ENCODE results near the gene SCGB1D4.

Gene SCGB1D4, protein sequence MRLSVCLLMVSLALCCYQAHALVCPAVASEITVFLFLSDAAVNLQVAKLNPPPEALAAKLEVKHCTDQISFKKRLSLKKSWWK
- long read RNA-seq, result 0 reads

DNA sequence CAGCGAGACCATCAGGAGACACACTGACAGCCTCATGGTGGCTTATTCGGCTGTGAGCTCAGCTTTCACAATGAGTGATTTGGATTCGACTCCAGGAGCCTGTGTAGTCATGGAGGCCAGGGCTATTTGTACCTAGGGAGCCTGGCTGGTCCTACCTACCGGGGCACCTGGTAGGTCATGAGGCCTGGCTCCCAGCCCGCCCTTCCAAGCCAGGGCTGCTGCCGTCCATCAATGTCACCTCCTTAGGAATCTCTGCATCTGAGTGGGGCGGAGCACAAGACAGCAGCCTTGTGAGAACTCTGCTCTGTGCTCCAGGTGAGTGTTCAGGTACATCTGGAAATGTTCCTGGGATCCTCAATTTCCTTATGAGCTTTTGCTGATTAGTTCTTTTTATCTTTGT is at the start of gene SCGB1D4:
Gene SCGB1D4 (minus strand): TSS at position 101 of the 400 bp plus-strand sequence. CDS start 65 bp downstream, at position 36.
- no peak for TF ChIP-seq POLR2AphosphoS5 (IDR thresholded peaks at IDR 0.05; ENCODE audit: low read depth)
- TF ChIP-seq GABPA (IDR thresholded peaks at IDR 0.05; ENCODE audit: low read depth), result no peak
- no peak for TF ChIP-seq SPI1 (IDR thresholded peaks at IDR 0.05; ENCODE audit: borderline replicate concordance, low read depth)
- TF ChIP-seq, protein P1, sequence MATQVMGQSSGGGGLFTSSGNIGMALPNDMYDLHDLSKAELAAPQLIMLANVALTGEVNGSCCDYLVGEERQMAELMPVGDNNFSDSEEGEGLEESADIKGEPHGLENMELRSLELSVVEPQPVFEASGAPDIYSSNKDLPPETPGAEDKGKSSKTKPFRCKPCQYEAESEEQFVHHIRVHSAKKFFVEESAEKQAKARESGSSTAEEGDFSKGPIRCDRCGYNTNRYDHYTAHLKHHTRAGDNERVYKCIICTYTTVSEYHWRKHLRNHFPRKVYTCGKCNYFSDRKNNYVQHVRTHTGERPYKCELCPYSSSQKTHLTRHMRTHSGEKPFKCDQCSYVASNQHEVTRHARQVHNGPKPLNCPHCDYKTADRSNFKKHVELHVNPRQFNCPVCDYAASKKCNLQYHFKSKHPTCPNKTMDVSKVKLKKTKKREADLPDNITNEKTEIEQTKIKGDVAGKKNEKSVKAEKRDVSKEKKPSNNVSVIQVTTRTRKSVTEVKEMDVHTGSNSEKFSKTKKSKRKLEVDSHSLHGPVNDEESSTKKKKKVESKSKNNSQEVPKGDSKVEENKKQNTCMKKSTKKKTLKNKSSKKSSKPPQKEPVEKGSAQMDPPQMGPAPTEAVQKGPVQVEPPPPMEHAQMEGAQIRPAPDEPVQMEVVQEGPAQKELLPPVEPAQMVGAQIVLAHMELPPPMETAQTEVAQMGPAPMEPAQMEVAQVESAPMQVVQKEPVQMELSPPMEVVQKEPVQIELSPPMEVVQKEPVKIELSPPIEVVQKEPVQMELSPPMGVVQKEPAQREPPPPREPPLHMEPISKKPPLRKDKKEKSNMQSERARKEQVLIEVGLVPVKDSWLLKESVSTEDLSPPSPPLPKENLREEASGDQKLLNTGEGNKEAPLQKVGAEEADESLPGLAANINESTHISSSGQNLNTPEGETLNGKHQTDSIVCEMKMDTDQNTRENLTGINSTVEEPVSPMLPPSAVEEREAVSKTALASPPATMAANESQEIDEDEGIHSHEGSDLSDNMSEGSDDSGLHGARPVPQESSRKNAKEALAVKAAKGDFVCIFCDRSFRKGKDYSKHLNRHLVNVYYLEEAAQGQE (IDR thresholded peaks at IDR 0.05; ENCODE audit: insufficient replicate concordance, low read depth), result no peak
- TF ChIP-seq, protein P2, sequence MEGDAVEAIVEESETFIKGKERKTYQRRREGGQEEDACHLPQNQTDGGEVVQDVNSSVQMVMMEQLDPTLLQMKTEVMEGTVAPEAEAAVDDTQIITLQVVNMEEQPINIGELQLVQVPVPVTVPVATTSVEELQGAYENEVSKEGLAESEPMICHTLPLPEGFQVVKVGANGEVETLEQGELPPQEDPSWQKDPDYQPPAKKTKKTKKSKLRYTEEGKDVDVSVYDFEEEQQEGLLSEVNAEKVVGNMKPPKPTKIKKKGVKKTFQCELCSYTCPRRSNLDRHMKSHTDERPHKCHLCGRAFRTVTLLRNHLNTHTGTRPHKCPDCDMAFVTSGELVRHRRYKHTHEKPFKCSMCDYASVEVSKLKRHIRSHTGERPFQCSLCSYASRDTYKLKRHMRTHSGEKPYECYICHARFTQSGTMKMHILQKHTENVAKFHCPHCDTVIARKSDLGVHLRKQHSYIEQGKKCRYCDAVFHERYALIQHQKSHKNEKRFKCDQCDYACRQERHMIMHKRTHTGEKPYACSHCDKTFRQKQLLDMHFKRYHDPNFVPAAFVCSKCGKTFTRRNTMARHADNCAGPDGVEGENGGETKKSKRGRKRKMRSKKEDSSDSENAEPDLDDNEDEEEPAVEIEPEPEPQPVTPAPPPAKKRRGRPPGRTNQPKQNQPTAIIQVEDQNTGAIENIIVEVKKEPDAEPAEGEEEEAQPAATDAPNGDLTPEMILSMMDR (IDR thresholded peaks at IDR 0.05; ENCODE audit: insufficient read depth, low read length), result no peak
- Histone ChIP-seq H3K27me3 (ENCODE audit: insufficient read depth, poor library complexity, severe bottlenecking) (peaks cover 10% of the 10 kb centered on the region), H3K27ac (replicated peaks) (no peak within 1 kb of the TSS), H3K4me3 (replicated peaks; ENCODE audit: insufficient read depth, low read length) (no peak within 1 kb of the TSS)
- DNase-seq (ENCODE audit: low read depth in 1 of 2, low spot score in 1 of 2), result no peak

DNA sequence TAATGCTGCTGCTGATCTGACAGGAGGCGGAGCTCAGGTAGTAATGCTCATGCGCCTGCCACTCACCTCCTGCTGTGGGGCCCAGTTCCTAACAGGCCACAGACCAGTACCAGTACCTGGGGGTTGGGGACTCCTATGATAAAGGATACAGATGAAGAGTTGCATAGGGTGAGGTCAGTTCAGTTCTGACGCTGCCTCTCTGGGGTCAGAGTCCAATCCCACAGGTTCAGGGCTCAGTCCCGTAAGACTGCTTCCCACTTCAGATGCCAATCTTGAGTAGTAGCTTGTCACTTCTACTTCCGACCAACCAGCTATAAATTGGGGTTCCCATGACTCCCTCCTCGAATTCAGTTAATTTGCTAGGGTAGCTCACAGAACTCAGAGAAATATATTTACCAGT is 47.0 kb upstream of the SCGB1D4 start:
- Histone ChIP-seq H3K27ac (replicated peaks) (peak overlapping the region; percentile 74; the same call in 1 of the 2 replicates), H3K4me3 (replicated peaks; ENCODE audit: insufficient read depth, low read length) (no peak overlapping the region), H3K27me3 (ENCODE audit: insufficient read depth, poor library complexity, severe bottlenecking) (no peaks in the 10 kb centered on the region)
- no peak for TF ChIP-seq SPI1 (IDR thresholded peaks at IDR 0.05; ENCODE audit: borderline replicate concordance, low read depth)
- TF ChIP-seq, protein P1 (IDR thresholded peaks at IDR 0.05; ENCODE audit: insufficient replicate concordance, low read depth), result no peak
- TF ChIP-seq POLR2AphosphoS5 (IDR thresholded peaks at IDR 0.05; ENCODE audit: low read depth), result no peak
- TF ChIP-seq, protein P2 (IDR thresholded peaks at IDR 0.05; ENCODE audit: insufficient read depth, low read length), result no peak
- TF ChIP-seq GABPA (IDR thresholded peaks at IDR 0.05; ENCODE audit: low read depth), result no peak
- DNase-seq (ENCODE audit: low read depth in 1 of 2, low spot score in 1 of 2), result no peak

DNA sequence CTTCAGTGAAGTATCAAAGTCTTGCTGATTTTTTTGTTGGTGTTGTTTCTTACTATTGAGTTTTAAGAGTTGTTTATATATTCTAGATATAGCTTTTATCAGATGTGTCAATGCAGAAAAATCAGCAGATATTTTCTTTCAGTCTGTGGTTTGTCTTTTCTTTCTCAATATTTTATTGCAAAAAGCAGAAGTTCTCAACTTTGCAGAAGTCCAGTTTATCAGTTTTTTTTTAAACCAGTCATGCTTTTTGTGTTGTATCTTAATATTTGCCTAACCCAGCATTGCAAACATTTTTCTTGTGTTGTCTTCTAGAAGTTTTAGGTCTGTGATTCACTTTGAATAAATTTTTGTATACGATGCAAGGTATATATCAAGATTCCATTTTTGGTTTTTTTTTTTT is 45.3 kb upstream of the SCGB1D4 start:
- H3K27ac ChIP-seq (replicated peaks), result peak overlapping the region; percentile 74
- no peaks in the 10 kb centered on the region for H3K27me3 ChIP-seq (ENCODE audit: insufficient read depth, poor library complexity, severe bottlenecking)
- TF ChIP-seq SPI1 (IDR thresholded peaks at IDR 0.05; ENCODE audit: borderline replicate concordance, low read depth) (peak; percentile 86), GABPA (IDR thresholded peaks at IDR 0.05; ENCODE audit: low read depth) (no peak)
- TF ChIP-seq, protein P1 (IDR thresholded peaks at IDR 0.05; ENCODE audit: insufficient replicate concordance, low read depth), result no peak
- H3K4me3 ChIP-seq (replicated peaks; ENCODE audit: insufficient read depth, low read length), result no peak overlapping the region
- DNase-seq (ENCODE audit: low read depth in 1 of 2, low spot score in 1 of 2), result no peak
